Measurements from ENCODE around the gene CTXND2. TPM values are rescaled to one million over a fixed set of nuclear protein-coding genes. Genes with fewer than 3 reads are reported as not detected.

The CTXND2 gene
- total RNA-seq, 1 donor from 2014 or later = not detected

Other genes starting within 250 kb of the CTXND2 start
- gene GOLPH3L, start 190.0 kb upstream of the CTXND2 start, total RNA-seq = 30.2 TPM
- gene HORMAD1, start 166.2 kb upstream of the CTXND2 start, total RNA-seq = 11.1 TPM
- gene CTSS, start 121.4 kb upstream of the CTXND2 start, total RNA-seq = 19.6 TPM
- gene CTSK, start 78.9 kb upstream of the CTXND2 start, total RNA-seq = 7.7 TPM
- gene ARNT, start 10.5 kb upstream of the CTXND2 start, total RNA-seq = 17.7 TPM
- gene SETDB1, start 39.2 kb downstream of the CTXND2 start, total RNA-seq = 24.3 TPM
- 49.8 TPM for gene CERS2, start 87.7 kb downstream of the CTXND2 start, total RNA-seq
- 0.40 TPM for gene ANXA9, start 95.2 kb downstream of the CTXND2 start, total RNA-seq
- gene MINDY1, start 119.8 kb downstream of the CTXND2 start, total RNA-seq = 33.4 TPM
- gene PRUNE1, start 121.3 kb downstream of the CTXND2 start, total RNA-seq = 14.3 TPM
- gene BNIPL, start 149.4 kb downstream of the CTXND2 start, total RNA-seq = 55.8 TPM
- gene C1orf56, start 160.6 kb downstream of the CTXND2 start, total RNA-seq = 1.3 TPM
- 118 TPM for gene CDC42SE1, start 172.5 kb downstream of the CTXND2 start, total RNA-seq
- 0.80 TPM for gene MLLT11, start 173.3 kb downstream of the CTXND2 start, total RNA-seq
- gene GABPB2, start 183.6 kb downstream of the CTXND2 start, total RNA-seq = 10.6 TPM